Measurements from ENCODE around the gene PA2G4. TPM values are rescaled to one million over a fixed set of nuclear protein-coding genes. Genes with fewer than 3 reads are reported as not detected.

PA2G4 gene
- total RNA-seq, 1 experiment from 2014 or later: 205 TPM

DNA sequence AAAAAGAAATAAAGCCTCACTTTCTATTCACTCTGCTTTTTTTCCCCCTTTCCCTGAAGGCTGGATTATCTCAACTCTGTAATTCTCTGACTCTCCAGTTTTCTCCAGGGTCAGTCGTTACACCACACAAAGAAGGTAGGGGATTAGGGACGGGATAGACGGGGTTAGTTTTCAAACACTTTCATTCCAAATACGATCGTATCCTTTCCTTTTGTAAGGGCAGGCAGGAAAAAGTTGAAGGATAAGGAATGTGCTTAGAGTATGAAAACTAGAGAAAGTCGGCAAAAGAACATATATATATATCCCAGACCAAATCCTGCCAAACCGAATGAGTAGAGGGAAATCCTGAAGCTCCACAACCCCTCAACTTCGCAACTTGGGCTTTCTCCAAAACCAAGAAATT is 23.1 kb downstream of the PA2G4 start:
- DNase-seq (ENCODE audit: unreplicated experiment): no peak
- Mint-ChIP-seq H3K9me3 (ENCODE audit: unreplicated experiment) (no peaks in the 10 kb centered on the region), H3K4me3 (ENCODE audit: unreplicated experiment) (peak overlapping the region; percentile 84), H3K27ac (ENCODE audit: low read depth, unreplicated experiment) (peak overlapping the region; percentile 84), H3K36me3 (ENCODE audit: insufficient read depth, unreplicated experiment) (peaks cover 35% of the 10 kb centered on the region), H3K4me1 (ENCODE audit: insufficient read depth, unreplicated experiment) (peaks cover 26% of the 10 kb centered on the region), H3K27me3 (ENCODE audit: insufficient read depth, unreplicated experiment) (no peaks in the 10 kb centered on the region)
- BruUV-seq (replicated peaks): no TSS peak
- TF ChIP-seq, protein P1, sequence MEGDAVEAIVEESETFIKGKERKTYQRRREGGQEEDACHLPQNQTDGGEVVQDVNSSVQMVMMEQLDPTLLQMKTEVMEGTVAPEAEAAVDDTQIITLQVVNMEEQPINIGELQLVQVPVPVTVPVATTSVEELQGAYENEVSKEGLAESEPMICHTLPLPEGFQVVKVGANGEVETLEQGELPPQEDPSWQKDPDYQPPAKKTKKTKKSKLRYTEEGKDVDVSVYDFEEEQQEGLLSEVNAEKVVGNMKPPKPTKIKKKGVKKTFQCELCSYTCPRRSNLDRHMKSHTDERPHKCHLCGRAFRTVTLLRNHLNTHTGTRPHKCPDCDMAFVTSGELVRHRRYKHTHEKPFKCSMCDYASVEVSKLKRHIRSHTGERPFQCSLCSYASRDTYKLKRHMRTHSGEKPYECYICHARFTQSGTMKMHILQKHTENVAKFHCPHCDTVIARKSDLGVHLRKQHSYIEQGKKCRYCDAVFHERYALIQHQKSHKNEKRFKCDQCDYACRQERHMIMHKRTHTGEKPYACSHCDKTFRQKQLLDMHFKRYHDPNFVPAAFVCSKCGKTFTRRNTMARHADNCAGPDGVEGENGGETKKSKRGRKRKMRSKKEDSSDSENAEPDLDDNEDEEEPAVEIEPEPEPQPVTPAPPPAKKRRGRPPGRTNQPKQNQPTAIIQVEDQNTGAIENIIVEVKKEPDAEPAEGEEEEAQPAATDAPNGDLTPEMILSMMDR (IDR thresholded peaks at IDR 0.05; ENCODE audit: unreplicated experiment): no peak
- ChIA-PET POLR2A (interaction anchor here (0.6 to 5.5 kb wide), 47 partner anchors 10 to 509 kb away, joined by 3 to 165 read pairs (median 6); partner anchors contain the start of genes ANKRD52, CNPY2, COQ10A and ERBB3), CTCF (interaction anchor here (0.6 to 2.3 kb wide), 10 partner anchors 10 to 1768 kb away, joined by 3 to 9 read pairs (median 4); partner anchors contain the start of genes SMARCC2 and ZC3H10)
- intact Hi-C loops (cut with micrococcal nuclease): no loop called here

DNA sequence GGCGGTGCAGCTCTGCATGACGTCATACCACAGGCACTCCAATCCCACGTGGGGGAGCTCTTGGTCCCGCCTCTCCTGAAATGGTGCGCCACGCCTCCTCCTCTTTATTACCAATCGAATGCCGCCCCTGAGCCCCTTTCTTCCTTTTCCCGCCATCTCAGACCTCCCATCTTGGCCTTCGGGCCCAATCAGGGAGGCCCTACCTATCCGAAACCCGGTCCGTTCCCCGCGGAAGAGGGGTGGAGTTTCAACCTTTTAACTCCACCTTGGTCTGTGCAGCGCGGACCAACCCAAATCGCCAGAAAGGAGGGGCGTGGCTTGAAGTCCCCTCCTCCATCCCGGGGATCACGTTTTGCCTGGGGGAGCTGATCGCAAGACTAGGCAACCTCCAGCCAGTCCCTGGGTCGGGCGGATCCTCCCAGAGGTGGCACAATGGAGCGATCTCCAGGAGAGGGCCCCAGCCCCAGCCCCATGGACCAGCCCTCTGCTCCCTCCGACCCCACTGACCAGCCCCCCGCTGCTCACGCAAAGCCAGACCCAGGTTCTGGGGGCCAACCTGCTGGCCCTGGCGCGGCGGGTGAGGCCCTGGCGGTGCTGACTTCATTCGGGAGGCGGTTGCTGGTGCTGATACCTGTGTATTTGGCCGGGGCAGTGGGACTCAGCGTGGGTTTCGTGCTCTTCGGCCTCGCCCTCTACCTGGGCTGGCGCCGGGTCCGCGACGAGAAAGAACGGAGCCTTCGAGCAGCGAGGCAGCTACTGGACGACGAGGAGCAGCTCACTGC is 23.7 kb downstream of the PA2G4 start, which contains the start of gene ESYT1:
Gene ESYT1 (plus strand): TSS at position 380 of the 782 bp plus-strand sequence. CDS start 53 bp downstream, at position 433.
- TF ChIP-seq, protein P1 (IDR thresholded peaks at IDR 0.05; ENCODE audit: unreplicated experiment): no peak
- POLR2A ChIA-PET: interaction anchor here (0.6 to 5.5 kb wide), 55 partner anchors 9 to 509 kb away, joined by 3 to 165 read pairs (median 5); partner anchors contain the start of genes ANKRD52, CNPY2, COQ10A and ERBB3
- H3K4me1 Mint-ChIP-seq (ENCODE audit: insufficient read depth, unreplicated experiment): peaks cover 26% of the 10 kb centered on the region
- BruUV-seq (replicated peaks): TSS peak; percentile 56
- CTCF ChIA-PET: interaction anchor here (0.6 to 2.3 kb wide), 14 partner anchors 9 to 1769 kb away, joined by 3 to 9 read pairs (median 4); partner anchors contain the start of genes SMARCC2 and ZC3H10
- no peaks in the 10 kb centered on the region for H3K27me3 Mint-ChIP-seq (ENCODE audit: insufficient read depth, unreplicated experiment)
- intact Hi-C loops (cut with micrococcal nuclease): loop anchor here (2.0 kb wide), 1 partner anchor 23 kb away; no protein-coding TSS in a partner anchor
- DNase-seq (ENCODE audit: unreplicated experiment): peak; percentile 100
- peaks cover 38% of the 10 kb centered on the region for H3K36me3 Mint-ChIP-seq (ENCODE audit: insufficient read depth, unreplicated experiment)
- no peaks in the 10 kb centered on the region for H3K9me3 Mint-ChIP-seq (ENCODE audit: unreplicated experiment)
- peak within 1 kb of the TSS; percentile 84 for H3K4me3 Mint-ChIP-seq (ENCODE audit: unreplicated experiment)
- peak within 1 kb of the TSS; percentile 84 for H3K27ac Mint-ChIP-seq (ENCODE audit: low read depth, unreplicated experiment)

DNA sequence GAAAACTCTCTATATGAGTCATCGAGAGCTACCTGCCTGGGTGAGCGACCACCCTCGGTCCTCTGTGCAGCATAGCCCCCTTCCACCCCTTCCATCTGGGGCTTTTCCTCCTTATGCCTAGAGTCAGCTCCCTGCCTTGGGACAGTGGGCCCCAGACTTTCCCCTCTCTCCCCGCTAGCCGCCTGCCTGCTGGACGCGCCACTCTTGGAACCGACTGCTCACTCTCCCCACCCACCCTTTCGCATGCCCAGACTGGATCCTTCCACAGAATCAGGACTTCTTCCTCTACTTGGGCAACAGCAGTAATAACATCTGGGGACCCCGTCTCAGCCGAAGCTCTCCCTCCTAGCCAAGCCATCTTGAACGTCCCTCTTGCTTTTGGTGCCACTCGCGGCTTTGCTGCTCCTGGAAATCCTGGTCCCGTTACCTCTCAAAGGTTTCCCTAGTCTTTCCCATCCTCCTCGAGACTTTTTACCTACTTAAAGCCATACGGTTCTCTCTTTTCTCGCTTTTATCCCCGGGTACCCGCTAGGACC is 24.4 kb downstream of the PA2G4 start:
- ChIA-PET CTCF (interaction anchor here (0.6 to 2.3 kb wide), 7 partner anchors 9 to 495 kb away, joined by 3 to 9 read pairs (median 4); partner anchors contain the start of gene SMARCC2), POLR2A (interaction anchor here (0.6 to 5.5 kb wide), 41 partner anchors 9 to 340 kb away, joined by 3 to 165 read pairs (median 6); partner anchors contain the start of genes ANKRD52, COQ10A, ERBB3 and MYL6)
- Mint-ChIP-seq H3K36me3 (ENCODE audit: insufficient read depth, unreplicated experiment) (peaks cover 43% of the 10 kb centered on the region), H3K27me3 (ENCODE audit: insufficient read depth, unreplicated experiment) (no peaks in the 10 kb centered on the region), H3K4me1 (ENCODE audit: insufficient read depth, unreplicated experiment) (peaks cover 26% of the 10 kb centered on the region), H3K4me3 (ENCODE audit: unreplicated experiment) (peak overlapping the region; percentile 84), H3K27ac (ENCODE audit: low read depth, unreplicated experiment) (peak overlapping the region; percentile 84), H3K9me3 (ENCODE audit: unreplicated experiment) (no peaks in the 10 kb centered on the region)
- TF ChIP-seq, protein P1 (IDR thresholded peaks at IDR 0.05; ENCODE audit: unreplicated experiment): no peak
- intact Hi-C loops (cut with micrococcal nuclease): loop anchor here (2.0 kb wide), 1 partner anchor 22 kb away; no protein-coding TSS in a partner anchor
- DNase-seq (ENCODE audit: unreplicated experiment): peak; percentile 44
- no TSS peak for BruUV-seq (replicated peaks)

All from MCF 10A (cell line).